ENCODE measurements around the gene CECR2.
"Not testable (repeated sequence)": the region's sequence is repeated elsewhere in the genome, so short reads cannot be mapped to it uniquely, and the experiment has no call there.

CECR2 gene

DNA sequence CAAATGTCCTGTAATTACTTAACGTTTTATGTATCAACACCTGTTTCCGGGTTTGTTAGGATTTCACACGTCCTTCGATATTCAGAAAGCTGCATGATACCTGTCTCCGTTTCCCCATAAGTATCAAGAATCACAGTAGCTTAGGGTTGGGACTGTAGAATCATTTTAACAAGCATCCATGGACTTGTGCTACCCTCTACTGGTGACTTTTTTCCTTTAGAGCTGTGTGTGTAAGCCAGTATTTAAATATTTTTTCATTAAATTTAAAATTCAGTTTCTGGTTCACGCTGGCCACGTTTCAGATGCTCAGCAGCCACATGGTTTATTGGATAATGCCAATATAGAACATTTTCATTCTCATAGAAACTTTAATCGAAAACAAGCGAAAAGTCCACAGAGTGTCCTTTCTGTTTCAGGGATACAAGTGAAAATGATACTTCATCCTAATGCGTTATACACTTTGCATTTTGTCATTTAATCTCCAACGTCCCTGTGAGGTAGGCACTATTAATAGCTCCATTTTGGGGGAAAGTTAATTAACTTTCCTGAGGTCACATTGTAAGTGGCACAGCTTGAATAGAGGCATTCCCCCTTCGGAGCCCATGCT, 132.5 kb downstream of the CECR2 start:
- DNase-seq (ENCODE audit: low read depth in 3 of 3, low spot score in 1 of 3) = peak in 1 of 3 donors; percentile 3

DNA sequence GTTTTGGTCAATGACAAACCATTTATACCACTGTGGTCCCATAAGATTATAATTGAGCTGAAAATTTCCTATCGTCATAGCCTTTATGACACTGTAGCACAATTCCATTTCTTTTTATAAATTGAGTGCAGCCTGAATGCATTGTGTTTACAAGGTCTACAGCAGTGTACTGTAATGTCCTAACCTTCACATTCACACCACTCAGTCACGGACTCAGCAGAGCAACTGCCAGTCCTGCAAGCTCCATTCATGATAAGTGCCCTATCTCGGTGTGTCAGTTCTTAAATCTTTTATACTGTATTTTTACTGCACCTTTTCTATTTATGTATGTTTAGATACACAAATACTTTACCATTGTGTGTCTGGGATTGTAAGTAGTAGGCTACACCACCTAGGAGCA, 138.8 kb downstream of the CECR2 start:
- no peak for DNase-seq (ENCODE audit: low read depth in 3 of 3, low spot score in 1 of 3)

DNA sequence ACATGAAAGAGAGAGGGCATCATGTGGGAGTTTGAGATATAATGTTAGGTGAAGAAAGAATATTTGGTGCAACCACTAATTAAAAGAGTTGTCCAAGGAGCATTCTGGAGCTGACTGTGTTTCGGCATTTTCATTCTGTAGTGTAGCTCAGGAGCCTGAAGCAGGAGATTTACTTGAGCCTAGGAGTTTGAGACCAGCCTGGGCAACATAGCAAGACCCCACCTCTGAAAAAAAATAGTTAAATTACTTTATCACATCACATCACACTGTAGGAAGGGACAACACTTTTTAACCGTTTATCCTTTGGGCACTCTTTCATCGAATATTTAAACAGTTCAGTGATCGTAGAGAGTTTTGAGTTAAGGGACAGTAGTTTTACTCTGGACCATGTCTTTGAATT, 143.7 kb downstream of the CECR2 start:
- no peak for DNase-seq (ENCODE audit: low read depth in 3 of 3, low spot score in 1 of 3)

DNA sequence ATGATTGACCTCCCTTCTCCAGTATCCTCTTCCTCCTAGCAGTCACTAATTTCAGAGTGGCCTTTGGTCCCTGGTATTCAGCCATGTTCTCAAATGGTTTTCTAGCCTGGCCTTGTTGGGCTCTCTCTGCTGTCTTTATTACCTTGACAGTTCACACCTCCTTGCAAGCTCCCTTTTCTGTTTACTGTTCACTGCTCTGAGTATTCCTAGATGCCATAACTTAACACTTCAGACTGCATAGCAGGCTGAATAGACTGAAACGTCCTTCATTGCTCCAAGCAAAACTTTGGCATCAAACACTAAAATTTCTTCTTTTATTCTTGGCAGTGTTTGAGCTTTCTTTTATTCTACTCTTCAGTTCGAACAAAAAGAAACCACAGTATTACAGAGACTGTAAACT, 144.4 kb downstream of the CECR2 start:
- no peak for DNase-seq (ENCODE audit: low read depth in 3 of 3, low spot score in 1 of 3)

DNA sequence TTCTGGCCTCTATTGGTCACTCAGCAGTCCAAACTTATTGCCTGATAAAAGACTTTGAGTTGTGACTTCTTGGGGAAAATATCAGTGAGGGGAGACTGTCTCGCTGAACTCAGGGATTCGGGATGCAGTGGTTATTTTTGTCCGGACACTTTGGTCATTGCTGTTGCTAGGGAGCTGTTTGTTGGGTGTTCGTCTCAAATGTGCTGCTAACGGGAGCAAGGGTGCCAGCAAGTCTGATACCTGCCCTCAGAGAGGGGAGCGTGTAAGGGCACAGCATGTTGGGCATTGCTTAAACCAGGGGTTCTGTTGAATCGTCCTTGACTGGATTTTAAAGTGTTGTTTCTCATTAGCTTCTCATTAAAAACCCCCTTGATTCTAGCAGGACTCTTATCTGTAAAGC, 144.8 kb downstream of the CECR2 start:
- DNase-seq (ENCODE audit: low read depth in 3 of 3, low spot score in 1 of 3) = no peak

DNA sequence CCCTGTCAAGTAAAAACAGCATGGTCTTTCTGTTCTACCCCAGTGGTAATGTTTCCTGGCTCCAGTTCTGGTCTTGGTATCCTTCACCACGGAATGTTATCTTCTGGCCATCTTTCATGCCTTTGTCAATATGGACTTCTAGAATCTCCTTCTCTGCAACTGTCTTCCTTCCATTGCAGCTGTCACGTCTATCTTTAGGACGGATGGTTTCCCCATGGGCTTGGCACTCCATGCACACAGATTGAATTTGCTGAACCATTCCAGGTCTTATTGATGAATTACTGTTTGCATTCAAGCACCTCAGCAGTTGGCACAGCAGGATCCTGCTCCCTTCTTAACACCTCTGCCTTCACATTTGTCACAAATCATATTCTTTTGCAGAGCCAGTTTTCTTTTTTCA, 149.1 kb downstream of the CECR2 start:
- DNase-seq (ENCODE audit: low read depth in 3 of 3, low spot score in 1 of 3) = no peak

DNA sequence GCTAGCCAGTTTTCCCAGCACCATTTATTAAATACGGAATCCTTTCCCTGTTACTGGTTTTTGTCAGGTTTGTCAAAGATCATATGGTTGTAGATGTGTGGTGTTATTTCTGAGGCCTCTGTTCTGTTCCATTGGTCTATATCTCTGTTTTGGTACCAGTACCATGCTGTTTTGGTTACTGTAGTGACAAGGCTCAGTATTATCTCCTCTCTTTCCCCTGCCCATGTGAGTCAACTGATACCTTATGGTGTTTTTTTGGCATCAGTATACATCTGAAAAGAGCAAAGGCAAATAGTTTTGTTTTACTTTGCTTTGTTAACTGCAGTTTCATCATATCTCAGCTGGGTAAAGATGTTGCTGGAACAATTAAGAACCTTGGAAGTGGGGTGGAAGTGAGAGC, 152.7 kb downstream of the CECR2 start:
- not testable (repeated sequence) for DNase-seq (ENCODE audit: low read depth in 3 of 3, low spot score in 1 of 3)

DNA sequence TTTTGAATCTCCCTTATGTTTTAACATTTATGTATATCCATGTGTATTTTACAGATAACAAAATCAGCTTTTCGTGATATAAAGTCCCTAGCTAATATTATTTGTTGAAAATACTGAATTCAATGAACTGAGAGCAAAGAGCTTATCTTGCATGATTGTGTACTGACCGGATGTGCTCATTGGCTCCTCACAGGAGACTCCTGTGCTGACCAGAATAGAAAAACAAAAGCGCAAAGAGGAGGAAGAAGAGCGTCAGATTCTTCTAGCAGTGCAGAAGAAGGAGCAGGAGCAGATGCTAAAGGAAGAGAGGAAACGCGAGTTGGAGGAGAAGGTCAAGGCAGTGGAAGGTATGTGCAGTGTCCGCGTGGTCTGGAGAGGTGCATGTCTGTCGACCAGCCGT, 154.7 kb downstream of the CECR2 start:
- DNase-seq (ENCODE audit: low read depth in 3 of 3, low spot score in 1 of 3) = no peak

DNA sequence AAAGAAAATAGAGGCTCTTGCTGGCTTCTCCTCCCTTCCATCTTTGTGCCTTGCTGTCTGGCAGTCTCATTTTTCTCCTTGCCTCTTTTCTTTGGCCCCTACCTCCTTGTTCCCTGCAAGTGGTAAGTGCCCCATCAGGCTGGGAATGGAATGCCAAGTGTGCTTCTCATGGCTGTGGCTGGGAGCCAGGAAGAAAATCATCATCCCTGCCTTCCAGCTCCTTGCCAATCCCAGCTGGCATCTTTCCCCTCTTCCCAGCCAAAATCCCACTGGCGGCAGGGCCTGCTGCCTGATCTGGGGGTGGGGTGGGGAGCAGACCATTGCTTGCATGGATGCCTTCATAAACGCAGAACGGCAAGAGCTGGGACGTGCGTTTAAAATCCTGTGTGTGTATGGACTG, 167.0 kb downstream of the CECR2 start:
- no peak for DNase-seq (ENCODE audit: low read depth in 3 of 3, low spot score in 1 of 3)

DNA sequence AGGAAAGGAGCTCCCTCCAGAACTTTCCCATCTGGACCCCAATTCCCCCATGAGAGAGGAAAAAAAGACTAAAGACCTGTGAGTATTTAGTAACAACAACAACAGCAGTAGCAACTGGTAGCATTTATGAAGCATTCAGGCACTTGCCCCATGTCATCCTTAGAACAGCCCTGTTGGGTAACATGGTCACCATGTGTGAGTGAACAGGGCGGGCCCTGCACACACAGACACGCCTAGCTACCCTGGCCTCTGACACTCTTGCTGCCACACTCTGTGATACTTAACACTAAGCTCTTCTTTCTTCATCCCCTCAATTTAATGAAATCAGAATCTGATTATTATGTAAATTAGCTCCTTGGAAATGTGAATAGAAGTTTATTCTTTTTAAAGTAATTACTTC, 167.9 kb downstream of the CECR2 start:
- no peak for DNase-seq (ENCODE audit: low read depth in 3 of 3, low spot score in 1 of 3)

DNA sequence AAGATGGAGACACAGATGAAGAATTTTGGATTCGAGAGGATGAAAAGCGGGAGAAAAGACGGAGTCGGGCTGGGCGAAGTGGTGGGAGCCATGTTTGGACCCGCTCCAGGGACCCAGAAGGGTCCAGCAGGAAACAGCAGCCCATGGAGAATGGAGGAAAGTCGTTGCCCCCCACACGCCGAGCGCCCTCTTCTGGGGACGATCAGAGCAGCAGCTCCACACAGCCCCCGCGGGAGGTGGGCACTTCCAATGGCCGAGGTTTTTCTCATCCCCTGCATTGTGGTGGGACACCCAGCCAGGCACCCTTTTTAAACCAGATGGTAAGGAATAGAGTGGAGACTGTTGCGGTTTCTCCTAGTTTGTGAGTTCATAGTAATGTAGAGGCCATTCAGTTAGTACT, 171.2 kb downstream of the CECR2 start:
- no peak for DNase-seq (ENCODE audit: low read depth in 3 of 3, low spot score in 1 of 3)

DNA sequence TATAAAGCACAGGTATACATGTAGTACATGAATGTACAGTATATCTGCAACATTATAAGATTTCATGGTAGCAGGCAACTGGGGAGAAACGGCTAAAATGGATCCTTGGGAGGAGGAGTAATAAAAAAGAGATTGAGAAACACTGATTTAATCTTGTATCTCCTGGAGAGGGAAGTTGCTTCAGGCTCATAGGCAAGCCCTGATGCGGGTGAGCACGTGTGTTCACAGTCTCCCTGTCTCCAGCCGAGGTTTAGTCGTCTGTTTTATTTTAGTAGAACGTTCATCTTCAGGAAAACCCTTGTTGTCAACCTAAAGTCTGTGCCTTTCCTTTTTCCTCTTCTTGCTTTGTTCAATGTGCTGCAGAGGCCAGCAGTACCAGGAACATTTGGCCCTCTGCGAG, 172.2 kb downstream of the CECR2 start:
- no peak for DNase-seq (ENCODE audit: low read depth in 3 of 3, low spot score in 1 of 3)

DNA sequence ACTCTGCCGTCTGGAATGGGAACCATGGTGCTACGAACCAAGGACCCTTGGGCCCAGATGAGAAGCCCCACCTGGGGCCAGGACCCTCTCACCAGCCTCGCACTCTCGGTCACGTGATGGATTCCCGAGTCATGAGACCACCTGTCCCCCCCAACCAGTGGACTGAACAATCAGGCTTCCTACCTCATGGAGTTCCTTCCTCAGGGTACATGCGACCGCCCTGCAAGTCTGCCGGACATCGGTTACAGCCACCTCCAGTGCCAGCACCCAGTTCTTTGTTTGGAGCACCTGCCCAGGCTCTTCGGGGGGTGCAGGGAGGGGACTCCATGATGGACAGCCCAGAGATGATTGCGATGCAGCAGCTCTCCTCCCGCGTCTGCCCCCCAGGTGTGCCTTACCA, 173.2 kb downstream of the CECR2 start:
- DNase-seq (ENCODE audit: low read depth in 3 of 3, low spot score in 1 of 3) = no peak

DNA sequence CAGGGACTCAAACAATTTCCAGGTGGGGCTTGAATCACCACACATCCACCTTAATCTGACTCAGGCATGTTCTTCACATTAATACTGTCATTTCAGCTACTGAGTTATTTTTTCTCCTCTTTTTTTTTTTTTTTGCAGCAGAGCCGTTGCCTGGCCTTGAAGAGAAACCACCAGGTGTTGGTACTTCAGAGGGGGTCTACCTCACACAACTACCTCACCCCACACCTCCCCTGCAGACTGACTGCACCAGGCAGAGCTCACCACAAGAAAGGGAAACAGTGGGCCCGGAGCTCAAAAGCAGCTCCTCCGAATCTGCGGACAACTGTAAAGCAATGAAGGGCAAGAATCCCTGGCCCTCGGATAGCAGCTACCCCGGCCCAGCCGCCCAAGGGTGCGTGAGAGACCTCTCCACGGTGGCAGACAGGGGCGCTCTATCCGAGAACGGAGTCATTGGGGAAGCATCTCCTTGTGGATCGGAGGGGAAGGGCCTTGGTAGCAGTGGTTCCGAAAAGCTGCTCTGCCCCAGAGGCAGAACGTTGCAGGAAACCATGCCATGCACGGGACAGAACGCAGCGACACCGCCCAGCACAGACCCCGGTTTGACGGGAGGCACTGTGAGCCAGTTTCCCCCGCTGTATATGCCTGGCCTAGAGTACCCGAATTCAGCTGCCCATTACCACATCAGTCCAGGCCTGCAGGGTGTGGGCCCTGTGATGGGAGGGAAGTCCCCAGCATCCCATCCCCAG, 178.9 kb downstream of the CECR2 start:
- no peak for DNase-seq (ENCODE audit: low read depth in 3 of 3, low spot score in 1 of 3)

DNA sequence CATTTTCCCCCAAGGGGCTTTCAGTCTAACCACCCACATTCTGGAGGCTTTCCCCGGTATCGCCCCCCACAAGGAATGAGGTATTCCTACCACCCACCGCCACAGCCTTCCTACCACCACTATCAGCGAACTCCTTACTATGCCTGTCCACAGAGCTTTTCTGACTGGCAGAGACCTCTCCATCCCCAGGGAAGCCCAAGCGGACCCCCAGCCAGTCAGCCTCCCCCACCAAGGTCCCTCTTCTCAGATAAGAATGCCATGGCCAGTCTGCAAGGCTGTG, 179.4 kb downstream of the CECR2 start:
- DNase-seq (ENCODE audit: low read depth in 3 of 3, low spot score in 1 of 3) = no peak

DNA sequence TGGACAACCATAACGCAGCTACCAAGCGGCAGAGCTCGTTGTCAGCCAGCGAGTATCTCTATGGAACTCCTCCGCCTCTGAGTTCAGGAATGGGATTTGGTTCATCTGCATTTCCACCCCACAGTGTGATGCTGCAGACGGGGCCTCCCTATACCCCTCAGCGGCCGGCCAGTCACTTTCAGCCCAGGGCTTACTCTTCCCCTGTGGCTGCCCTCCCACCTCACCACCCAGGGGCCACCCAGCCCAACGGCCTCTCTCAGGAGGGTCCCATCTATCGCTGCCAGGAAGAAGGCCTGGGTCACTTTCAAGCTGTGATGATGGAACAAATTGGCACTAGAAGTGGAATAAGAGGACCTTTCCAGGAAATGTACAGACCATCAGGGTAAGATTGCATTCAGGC, 179.9 kb downstream of the CECR2 start:
- DNase-seq (ENCODE audit: low read depth in 3 of 3, low spot score in 1 of 3) = no peak

DNA sequence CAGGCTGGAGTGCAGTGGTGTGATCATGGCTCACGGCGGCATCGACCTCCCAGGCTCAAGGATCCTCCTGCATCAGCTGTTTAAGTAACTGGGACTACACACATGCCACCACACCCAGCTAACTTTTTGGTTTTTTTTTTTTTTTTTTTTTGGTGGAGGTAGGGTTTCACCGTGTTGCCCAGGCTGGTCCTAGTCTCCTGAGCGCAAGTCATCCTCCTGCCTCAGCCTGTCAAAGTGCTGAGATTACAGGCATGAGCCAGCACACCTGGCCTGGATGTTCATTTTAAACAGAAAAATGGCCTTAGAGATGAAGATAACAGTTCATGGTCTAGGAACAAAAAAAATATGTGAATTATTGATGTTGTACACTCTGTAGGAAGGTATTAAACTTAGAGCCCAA, 180.4 kb downstream of the CECR2 start:
- DNase-seq (ENCODE audit: low read depth in 3 of 3, low spot score in 1 of 3) = no peak

DNA sequence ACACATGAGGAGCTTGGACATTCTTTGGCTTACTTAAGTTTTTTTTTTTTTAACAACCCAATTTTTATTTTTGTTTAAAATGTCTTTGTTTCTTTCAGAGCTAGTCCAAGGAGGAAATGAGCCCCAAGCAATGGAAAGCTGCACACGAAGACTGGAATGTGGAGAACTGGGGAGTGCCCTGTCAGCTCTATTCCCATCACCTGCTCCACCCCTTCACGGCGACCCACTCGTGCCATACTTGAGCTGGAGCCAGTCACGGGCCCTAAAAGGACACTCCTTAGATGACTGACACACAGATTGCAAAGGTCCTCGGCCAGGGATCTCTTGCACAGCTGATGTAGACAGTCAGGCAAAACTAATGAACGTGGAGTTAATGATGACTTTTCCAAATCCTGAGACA, 183.5 kb downstream of the CECR2 start:
- DNase-seq (ENCODE audit: low read depth in 3 of 3, low spot score in 1 of 3) = no peak

DNA sequence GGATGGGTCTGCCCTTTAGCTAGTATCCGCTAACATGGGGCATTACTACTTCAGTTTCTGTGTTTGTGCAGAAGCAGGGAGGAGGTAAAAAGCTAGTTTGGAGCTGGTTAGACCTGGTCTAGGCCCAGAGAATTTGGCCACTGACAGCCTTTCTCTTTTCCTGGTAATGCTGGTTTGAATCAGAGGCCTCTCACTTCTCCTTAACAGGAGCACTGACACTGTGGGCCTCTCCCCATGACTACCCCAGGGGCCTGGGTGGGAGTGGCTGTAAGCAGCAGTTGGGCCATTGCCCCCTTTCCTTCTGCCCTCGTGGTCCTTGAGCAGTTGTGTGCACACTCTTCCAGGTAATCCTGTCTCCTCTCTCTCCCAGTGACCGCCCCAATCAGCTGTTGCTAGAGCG, 185.6 kb downstream of the CECR2 start:
- DNase-seq (ENCODE audit: low read depth in 3 of 3, low spot score in 1 of 3) = no peak

DNA sequence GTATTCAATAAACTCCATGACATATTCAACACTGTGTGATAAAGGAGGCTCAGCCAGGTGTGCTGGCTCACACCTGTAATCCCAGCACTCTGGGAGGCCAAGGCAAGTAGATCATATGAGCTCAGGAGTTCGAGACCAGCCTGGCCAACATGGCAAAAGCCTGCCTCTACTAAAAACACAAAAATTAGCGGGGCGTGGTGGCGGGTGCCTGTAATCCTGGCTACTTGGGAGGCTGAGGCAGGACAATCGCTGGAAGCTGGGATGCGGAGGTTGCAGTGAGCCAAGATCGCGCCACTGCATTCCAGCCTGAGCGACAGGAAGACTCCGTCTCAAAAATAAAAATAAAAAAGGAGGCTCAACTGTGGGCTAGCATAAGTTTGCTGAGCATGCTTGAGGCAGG, 189.9 kb downstream of the CECR2 start:
- DNase-seq (ENCODE audit: low read depth in 3 of 3, low spot score in 1 of 3) = no peak

DNA sequence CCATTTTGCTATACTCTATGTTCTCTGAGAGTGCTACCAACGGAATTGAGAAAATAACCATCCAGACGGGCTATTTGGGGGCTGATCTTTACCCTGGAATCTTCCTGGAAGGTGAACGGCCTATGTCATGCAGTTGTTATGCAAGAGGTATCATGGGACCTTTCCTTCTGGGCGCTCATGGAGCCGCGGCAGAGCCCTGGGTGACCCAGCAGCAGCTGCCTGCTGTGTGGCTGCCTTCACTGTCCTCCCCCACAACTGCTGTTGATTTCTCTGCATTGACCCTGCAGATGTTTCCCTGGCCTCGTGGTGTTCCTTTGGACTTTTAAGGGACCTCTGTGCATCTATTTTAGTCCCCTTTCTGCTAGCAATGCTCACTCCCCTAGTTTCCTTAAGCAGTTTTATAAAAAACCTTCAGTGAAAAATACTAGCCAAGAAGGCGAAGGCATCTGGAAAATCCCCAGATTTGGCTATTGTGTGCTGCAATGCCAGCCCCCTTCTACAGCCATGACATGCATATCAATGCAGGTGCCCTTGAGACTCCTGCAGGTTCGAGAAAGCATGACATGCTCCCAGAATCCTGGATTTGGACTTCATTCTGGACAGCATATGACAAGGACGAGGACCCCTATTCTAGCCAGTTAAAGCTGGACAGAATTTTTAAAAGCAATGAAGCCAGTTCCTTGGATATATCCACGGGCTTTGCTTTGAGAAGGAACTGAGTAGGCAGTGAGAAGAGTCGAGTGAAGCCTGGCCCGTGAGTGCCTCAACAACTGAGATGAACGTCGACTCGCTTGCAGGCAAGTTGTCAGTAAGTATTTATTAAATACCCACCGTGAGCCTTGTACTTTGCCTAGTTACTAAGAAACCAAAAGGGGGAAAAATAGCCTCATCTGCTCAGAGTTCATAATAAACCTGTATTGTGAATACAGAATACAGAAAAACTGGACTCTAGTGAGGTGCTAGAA, 193.9 kb downstream of the CECR2 start, which contains the start of gene SLC25A18:
Gene SLC25A18, plus strand, starts transcription at position 593 of the 965 bp plus-strand sequence. CDS start 16,447 bp downstream, outside the sequence.
- DNase-seq (ENCODE audit: low read depth in 3 of 3, low spot score in 1 of 3) = no peak

DNA sequence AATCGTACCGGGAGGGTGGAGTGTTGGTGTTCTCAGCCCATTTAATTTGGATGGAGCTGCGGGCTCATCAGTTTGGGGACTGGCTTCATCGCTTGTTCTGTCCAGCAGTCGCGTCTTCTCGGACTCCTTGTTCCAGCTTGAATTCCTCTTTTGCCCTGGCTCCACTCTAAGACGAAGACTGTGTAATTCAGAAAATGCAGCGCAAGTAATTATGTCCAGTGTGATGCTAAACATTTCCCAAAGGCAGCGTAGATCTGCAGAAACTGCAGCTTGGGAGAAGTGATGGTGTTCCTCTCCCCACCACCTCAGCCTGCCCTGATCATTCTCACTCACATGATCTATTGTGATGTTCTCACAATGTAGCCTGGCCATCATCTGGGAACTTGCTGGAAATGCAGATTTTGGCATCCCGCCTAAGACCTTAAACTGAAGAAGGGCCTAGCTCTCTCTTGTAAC, 194.7 kb downstream of the CECR2 start:
- no peak for DNase-seq (ENCODE audit: low read depth in 3 of 3, low spot score in 1 of 3)

All from stimulated activated CD4-positive, alpha-beta T cell treated with anti-CD3 and anti-CD28 coated beads, TNF-alpha, amount 100 ng/mL, for 1 hour (primary cell).